HEK293 (cell line): ENCODE measurements around the gene RND1.
A peak's percentile ranks its signal among the peaks of the same experiment; 100 is the strongest.

ENCODE experiments used
- ZBTB17 ChIP-seq: fragments of 450-650 bp; formaldehyde crosslinking; IDR thresholded peaks from 2 replicates; pipeline ENCODE4 v1.5.1; 2016; ENCODE audit warnings: missing biosample characterization, missing genetic modification characterization
- ZNF324 ChIP-seq: fragments of 450-650 bp; formaldehyde crosslinking; IDR thresholded peaks from 2 replicates; pipeline ENCODE4 v1.5.1; 2016; ENCODE audit warnings: missing biosample characterization, missing genetic modification characterization
- TF ChIP-seq, protein P1 (sequence below): fragments of 450-650 bp; formaldehyde crosslinking; IDR thresholded peaks from 2 replicates; pipeline ENCODE4 v1.5.1; 2016; ENCODE audit warnings: missing biosample characterization, missing genetic modification characterization, borderline replicate concordance

DNA sequence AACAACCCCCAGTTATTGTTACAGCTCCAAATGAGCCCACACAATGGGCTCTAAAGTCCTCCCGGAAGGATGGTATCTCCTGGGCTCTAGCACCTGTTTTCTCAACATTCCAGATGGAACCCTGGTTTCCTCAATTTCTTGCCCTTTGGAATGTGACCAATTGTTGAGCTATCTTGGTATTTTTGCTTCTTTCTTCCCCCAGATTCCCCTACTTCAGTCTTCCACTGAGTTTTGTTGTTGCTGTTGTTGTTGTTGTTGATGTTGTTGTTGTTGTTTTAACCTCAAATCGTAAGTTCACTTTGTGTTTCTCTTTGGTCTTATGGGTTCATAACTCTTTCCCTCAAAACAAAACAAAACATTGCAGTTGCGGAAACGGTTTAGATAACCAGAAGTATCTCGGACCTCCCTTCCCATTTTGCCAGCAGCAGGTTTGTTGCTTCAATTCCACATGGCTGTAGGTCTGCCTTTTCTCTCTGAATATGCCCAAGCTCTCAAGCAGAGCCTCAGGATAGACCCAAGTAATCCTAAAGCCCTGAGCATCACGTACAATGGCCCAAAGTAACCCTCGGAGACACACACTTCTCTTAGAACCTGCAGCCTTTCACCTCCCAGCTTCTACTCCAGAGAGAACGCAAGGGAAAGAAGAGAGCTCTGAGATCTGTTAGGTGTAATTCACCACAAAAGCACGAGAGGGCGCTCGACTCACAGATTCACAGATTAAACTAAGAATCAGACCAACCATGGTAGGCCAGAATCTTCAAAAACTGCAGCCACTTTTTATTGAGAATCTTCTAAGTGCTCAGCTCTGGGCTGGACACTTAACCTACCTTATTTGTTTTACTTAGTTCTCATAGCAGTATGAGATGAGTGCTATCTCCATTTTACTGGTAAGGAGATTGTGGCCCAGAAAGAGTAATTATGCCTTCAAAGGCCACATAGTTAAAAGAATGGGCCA, 12.7 kb downstream of the RND1 start:
- TF ChIP-seq ZBTB17 (tag by site-specific recombination) = peak; percentile 71
- TF ChIP-seq, protein P1, sequence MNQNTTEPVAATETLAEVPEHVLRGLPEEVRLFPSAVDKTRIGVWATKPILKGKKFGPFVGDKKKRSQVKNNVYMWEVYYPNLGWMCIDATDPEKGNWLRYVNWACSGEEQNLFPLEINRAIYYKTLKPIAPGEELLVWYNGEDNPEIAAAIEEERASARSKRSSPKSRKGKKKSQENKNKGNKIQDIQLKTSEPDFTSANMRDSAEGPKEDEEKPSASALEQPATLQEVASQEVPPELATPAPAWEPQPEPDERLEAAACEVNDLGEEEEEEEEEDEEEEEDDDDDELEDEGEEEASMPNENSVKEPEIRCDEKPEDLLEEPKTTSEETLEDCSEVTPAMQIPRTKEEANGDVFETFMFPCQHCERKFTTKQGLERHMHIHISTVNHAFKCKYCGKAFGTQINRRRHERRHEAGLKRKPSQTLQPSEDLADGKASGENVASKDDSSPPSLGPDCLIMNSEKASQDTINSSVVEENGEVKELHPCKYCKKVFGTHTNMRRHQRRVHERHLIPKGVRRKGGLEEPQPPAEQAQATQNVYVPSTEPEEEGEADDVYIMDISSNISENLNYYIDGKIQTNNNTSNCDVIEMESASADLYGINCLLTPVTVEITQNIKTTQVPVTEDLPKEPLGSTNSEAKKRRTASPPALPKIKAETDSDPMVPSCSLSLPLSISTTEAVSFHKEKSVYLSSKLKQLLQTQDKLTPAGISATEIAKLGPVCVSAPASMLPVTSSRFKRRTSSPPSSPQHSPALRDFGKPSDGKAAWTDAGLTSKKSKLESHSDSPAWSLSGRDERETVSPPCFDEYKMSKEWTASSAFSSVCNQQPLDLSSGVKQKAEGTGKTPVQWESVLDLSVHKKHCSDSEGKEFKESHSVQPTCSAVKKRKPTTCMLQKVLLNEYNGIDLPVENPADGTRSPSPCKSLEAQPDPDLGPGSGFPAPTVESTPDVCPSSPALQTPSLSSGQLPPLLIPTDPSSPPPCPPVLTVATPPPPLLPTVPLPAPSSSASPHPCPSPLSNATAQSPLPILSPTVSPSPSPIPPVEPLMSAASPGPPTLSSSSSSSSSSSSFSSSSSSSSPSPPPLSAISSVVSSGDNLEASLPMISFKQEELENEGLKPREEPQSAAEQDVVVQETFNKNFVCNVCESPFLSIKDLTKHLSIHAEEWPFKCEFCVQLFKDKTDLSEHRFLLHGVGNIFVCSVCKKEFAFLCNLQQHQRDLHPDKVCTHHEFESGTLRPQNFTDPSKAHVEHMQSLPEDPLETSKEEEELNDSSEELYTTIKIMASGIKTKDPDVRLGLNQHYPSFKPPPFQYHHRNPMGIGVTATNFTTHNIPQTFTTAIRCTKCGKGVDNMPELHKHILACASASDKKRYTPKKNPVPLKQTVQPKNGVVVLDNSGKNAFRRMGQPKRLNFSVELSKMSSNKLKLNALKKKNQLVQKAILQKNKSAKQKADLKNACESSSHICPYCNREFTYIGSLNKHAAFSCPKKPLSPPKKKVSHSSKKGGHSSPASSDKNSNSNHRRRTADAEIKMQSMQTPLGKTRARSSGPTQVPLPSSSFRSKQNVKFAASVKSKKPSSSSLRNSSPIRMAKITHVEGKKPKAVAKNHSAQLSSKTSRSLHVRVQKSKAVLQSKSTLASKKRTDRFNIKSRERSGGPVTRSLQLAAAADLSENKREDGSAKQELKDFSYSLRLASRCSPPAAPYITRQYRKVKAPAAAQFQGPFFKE (tag by site-specific recombination) = no peak
- TF ChIP-seq ZNF324 (tag by site-specific recombination) = no peak
